SU-DHL-6 (cell line): Measurements from ENCODE around the gene KCNH6.

ENCODE experiments used
- EZH2phosphoT487 ChIP-seq: fragments of 200-600 bp; sonication (generic), shearing (Covaris generic); conservative IDR thresholded peaks from 2 replicates; pipeline ENCODE4 v1.6.1; 2018; ENCODE audit warnings: mild to moderate bottlenecking, antibody characterized with exemption, low read length, moderate library complexity, mixed read lengths
- TF ChIP-seq, protein P1 (sequence below): fragments of 200-600 bp; sonication (generic); IDR thresholded peaks from one replicate; pipeline ENCODE4 v1.5.1; 2017; ENCODE audit warnings: antibody characterized with exemption, mild to moderate bottlenecking, low read length, moderate library complexity; ENCODE audit not compliant: insufficient read depth, poor library complexity, severe bottlenecking

- TF ChIP-seq, protein P1, sequence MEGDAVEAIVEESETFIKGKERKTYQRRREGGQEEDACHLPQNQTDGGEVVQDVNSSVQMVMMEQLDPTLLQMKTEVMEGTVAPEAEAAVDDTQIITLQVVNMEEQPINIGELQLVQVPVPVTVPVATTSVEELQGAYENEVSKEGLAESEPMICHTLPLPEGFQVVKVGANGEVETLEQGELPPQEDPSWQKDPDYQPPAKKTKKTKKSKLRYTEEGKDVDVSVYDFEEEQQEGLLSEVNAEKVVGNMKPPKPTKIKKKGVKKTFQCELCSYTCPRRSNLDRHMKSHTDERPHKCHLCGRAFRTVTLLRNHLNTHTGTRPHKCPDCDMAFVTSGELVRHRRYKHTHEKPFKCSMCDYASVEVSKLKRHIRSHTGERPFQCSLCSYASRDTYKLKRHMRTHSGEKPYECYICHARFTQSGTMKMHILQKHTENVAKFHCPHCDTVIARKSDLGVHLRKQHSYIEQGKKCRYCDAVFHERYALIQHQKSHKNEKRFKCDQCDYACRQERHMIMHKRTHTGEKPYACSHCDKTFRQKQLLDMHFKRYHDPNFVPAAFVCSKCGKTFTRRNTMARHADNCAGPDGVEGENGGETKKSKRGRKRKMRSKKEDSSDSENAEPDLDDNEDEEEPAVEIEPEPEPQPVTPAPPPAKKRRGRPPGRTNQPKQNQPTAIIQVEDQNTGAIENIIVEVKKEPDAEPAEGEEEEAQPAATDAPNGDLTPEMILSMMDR: no peak
- no peak for TF ChIP-seq EZH2phosphoT487
Observed at GRCh38 chr17:63549946-63550816, 27.0 kb downstream of the KCNH6 start, which contains the start of gene DCAF7.
